Osteoblast (primary cell): ENCODE results near the gene KANTR. TPM values are rescaled to one million over a fixed set of nuclear protein-coding genes. Genes with fewer than 3 reads are reported as not detected.

Experiments used
- DNase-seq: peaks from one replicate; pipeline ENCODE4 v3.0.0; 2011; ENCODE audit warnings: low spot score, mixed read lengths; ENCODE audit not compliant: insufficient read length; ENCODE audit errors: missing footprints
- H2AFZ ChIP-seq: 2 replicates; pipeline ENCODE4 v1.6.0; 2011; ENCODE audit warnings: mild to moderate bottlenecking, low read length
- H3K27ac ChIP-seq: 2 replicates; pipeline ENCODE4 v1.5.1; 2011; ENCODE audit warnings: mild to moderate bottlenecking, low read depth, low read length, moderate library complexity
- H3K27me3 ChIP-seq: 2 replicates; pipeline ENCODE4 v1.6.0; 2012; ENCODE audit warnings: mild to moderate bottlenecking, control low read depth, inconsistent platforms, low read length, moderate library complexity; ENCODE audit not compliant: insufficient read depth
- H3K36me3 ChIP-seq: 2 replicates; pipeline ENCODE4 v1.5.1; 2011; ENCODE audit warnings: mild to moderate bottlenecking, low read length, control low read depth, moderate library complexity; ENCODE audit not compliant: insufficient read depth
- H3K4me1 ChIP-seq: 2 replicates; pipeline ENCODE4 v1.5.1; 2011; ENCODE audit warnings: mild to moderate bottlenecking, low read length, control low read depth, moderate library complexity; ENCODE audit not compliant: insufficient read depth
- H3K4me2 ChIP-seq: 2 replicates; pipeline ENCODE4 v1.6.0; 2011; ENCODE audit warnings: mild to moderate bottlenecking, low read length; ENCODE audit not compliant: insufficient read depth
- H3K4me3 ChIP-seq: fragments of 200-600 bp; sonication (generic); 3 replicates; pipeline ENCODE4 v1.5.1; 2012; ENCODE audit warnings: mild to moderate bottlenecking, low read length, inconsistent platforms; ENCODE audit not compliant: insufficient read depth
- H3K79me2 ChIP-seq: 2 replicates; pipeline ENCODE4 v1.6.0; 2012; ENCODE audit warnings: mild to moderate bottlenecking, low read length, control low read depth, inconsistent platforms; ENCODE audit not compliant: insufficient read depth
- H3K9me3 ChIP-seq: 2 replicates; pipeline ENCODE4 v1.5.1; 2011; ENCODE audit warnings: low read depth, low read length, control low read depth
- H4K20me1 ChIP-seq: 2 replicates; pipeline ENCODE4 v1.6.0; 2012; ENCODE audit warnings: mild to moderate bottlenecking, low read length, control low read depth; ENCODE audit not compliant: insufficient read depth
- CTCF ChIP-seq: IDR thresholded peaks from 2 replicates; pipeline ENCODE4 v1.5.1; 2011; ENCODE audit warnings: mild to moderate bottlenecking, low read depth, low read length, moderate library complexity; ENCODE audit errors: extremely low read depth
- total RNA-seq: library from RNA; depleted of rRNA; stranded (reverse); fragments of >200 nt; gene quantifications from 2 replicates; pipeline ENCODE4 v1.2.3, GENCODE V29; 2012

Gene KANTR
- total RNA-seq, 1 donor = 12.3 TPM

GRCh38 chrX:53084863-53085262 is 9.1 kb upstream of the KANTR start:
- peak; percentile 76 for DNase-seq
- Histone ChIP-seq H3K36me3 (peaks cover 31% of the 10 kb centered on the region), H3K4me2 (no peak overlapping the region), H3K4me1 (peaks cover 21% of the 10 kb centered on the region), H3K4me3 (no peak overlapping the region), H3K27ac (no peak overlapping the region), H3K9me3 (no peaks in the 10 kb centered on the region), H3K79me2 (peaks cover 31% of the 10 kb centered on the region), H3K27me3 (no peaks in the 10 kb centered on the region), H4K20me1 (peaks cover 26% of the 10 kb centered on the region), H2AFZ (no peak overlapping the region)
- TF ChIP-seq CTCF = no peak

- H3K27ac ChIP-seq = no peak overlapping the region
- H2AFZ ChIP-seq = no peak overlapping the region
- no peaks in the 10 kb centered on the region for H3K27me3 ChIP-seq
- no peak overlapping the region for H3K4me2 ChIP-seq
- TF ChIP-seq CTCF = no peak
- peaks cover 31% of the 10 kb centered on the region for H3K79me2 ChIP-seq
- H3K4me1 ChIP-seq = peaks cover 18% of the 10 kb centered on the region
- no peak for DNase-seq
- H4K20me1 ChIP-seq = peaks cover 26% of the 10 kb centered on the region
- no peaks in the 10 kb centered on the region for H3K9me3 ChIP-seq
- H3K4me3 ChIP-seq = no peak overlapping the region
- peaks cover 31% of the 10 kb centered on the region for H3K36me3 ChIP-seq
Measured at GRCh38 chrX:53085661-53086229, 8.2 kb upstream of the KANTR start.

GRCh38 chrX:53086464-53086863 is 7.5 kb upstream of the KANTR start:
- Histone ChIP-seq H3K4me2 (no peak overlapping the region), H3K27me3 (no peaks in the 10 kb centered on the region), H2AFZ (no peak overlapping the region), H3K9me3 (no peaks in the 10 kb centered on the region), H3K4me1 (peaks cover 16% of the 10 kb centered on the region), H3K79me2 (peaks cover 31% of the 10 kb centered on the region), H3K27ac (no peak overlapping the region), H4K20me1 (peaks cover 26% of the 10 kb centered on the region), H3K4me3 (no peak overlapping the region), H3K36me3 (peaks cover 31% of the 10 kb centered on the region)
- TF ChIP-seq CTCF = no peak
- no peak for DNase-seq

DNA sequence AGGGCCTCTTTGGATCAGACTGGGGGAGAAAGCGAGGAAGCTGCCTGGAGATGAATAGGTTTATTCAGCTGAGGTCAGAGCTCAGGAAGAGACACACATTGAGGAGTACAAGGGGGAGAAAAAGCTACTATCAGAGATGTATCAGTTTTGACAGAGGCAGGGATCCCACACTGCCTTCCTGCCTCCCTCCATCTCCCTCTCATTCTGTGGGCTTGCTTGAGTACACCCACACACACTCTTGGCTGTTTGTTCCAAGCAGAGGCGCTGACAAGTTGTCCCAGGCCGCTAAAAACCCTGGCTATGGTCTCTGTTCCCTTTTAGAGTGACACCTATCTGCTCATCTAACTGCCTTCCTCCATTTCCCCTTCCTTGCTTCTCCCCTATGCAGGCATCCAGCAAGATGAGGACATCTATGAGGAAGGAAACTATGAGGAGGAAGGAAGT is 6.5 kb upstream of the KANTR start:
- DNase-seq = no peak
- H4K20me1 ChIP-seq = peaks cover 26% of the 10 kb centered on the region
- peak overlapping the region; percentile 96 for H3K27ac ChIP-seq
- H3K27me3 ChIP-seq = no peaks in the 10 kb centered on the region
- TF ChIP-seq CTCF = no peak
- H3K4me3 ChIP-seq = no peak overlapping the region
- H3K79me2 ChIP-seq = peaks cover 31% of the 10 kb centered on the region
- peaks cover 31% of the 10 kb centered on the region for H3K36me3 ChIP-seq
- peaks cover 16% of the 10 kb centered on the region for H3K4me1 ChIP-seq
- no peaks in the 10 kb centered on the region for H3K9me3 ChIP-seq
- H2AFZ ChIP-seq = no peak overlapping the region
- no peak overlapping the region for H3K4me2 ChIP-seq
